Ammon's horn (tissue), 1 donor: ENCODE measurements around the gene LGR6.

Experiments
- DNase-seq: peaks from one replicate; pipeline ENCODE4 v3.0.0-alpha.2; 2016; ENCODE audit warnings: low spot score

LGR6 gene

DNA sequence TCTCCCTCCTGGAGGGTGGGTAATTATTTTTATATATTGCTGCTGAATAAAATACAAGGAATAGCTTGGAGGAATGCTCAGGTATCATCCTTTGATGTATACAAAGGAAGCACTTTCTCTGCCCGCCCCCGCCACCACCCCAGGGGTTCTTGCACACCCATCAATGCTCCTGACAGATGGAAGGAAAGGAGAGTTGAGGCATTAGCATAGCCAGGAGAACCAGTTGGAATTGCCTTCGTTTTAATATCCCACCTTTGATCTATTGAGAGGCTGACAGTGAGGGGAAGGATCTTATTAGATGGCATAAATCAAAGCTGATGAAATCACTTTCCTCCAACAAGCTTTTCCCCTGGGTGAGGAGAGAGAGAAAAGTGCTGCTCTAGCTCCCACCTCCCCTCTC, 71.1 kb downstream of the LGR6 start:
- DNase-seq = no peak

DNA sequence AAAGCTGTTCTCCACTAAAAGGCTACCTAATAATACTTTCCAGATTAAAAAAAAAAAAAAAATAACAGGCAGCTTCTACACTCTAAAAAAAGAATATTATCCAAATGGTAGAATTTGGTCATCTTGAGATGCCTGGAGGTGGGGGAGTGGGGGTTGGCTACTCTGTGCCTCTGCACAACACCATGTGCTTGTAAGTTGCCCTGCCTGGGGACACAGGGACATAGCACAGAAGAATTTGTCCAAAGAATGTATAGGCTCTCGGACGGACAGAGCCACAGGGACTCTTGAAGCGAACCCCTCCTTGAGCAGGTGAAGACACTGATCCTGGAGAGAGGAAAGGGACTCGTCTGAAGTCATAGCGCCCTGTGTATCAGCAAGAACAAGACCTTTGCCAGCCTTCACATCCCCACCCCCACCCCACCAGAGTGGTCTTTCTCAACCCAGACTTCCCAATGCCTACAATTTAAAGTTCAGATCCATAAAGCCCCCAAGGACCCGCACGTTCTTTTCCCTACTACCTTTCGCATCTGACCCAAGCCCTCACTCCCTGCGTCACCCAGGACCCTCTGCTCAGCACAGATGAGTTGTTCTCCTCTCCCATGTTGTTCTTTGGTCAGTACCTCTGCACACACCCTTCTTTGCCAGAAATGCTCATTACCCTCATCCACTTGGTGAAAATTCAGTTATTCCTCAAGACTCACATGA, 72.6 kb downstream of the LGR6 start:
- no peak for DNase-seq

DNA sequence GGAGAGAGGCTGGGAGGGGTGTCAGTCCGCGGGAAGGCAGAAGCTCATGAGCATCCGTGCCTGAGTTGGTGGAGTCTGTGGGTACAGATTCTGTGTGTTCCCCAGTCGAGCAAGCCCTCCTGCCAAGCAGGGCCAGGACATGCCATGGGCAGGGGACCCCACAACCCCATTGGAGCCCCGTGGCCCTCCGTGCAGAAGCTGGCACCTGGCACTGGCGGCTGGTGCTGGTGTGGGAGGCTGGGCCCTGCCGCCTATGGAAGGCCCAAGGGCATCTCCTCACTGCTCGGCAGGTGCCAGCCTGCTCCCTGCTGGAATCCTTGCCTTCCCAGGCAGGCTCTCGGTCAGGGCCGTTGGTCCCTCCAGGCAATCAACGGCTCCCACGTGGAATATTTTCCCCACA, 74.4 kb downstream of the LGR6 start:
- no peak for DNase-seq

DNA sequence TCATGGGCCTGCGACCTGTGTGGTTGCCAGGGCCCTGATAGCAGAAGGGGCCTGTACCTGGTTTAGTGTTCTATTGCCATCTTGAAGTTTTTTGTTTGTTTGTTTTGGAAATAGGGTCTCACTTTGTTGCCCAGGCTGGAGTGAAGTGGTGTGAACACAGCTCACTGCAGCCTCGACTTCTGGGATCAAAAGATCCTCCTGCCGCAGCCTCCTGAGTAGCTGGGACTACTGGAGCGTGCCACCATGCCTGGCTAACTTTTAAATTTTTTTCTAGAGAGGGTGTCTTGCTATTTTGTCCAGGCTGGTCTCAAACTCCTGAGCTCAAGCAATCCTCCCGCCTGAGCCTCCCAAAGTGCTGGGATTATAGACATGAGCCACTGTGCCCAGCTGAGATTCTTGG, 75.2 kb downstream of the LGR6 start:
- DNase-seq = no peak

DNA sequence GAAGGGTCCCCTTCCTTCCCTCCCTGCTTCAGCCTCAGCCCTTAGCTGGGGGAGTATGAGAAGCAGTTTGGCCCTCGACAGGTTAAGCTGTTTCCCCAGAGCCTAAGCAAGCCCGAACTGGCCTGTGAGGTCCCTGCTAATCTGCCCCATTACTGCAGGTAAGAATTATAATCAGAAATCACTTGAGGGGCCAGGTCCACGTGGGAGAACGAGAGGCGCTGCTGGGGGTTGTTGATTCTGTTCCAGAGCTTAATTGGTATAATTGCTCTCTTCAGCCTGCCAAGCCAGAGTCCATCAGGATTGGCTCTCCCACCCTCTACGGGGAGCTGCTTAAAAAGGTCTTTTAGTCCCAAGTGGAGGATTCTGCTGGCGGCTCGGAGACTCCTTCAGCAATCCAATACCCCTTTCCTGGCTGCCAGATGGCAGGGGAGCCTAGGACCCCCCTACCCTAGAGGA, 77.3 kb downstream of the LGR6 start:
- DNase-seq = peak; percentile 18

DNA sequence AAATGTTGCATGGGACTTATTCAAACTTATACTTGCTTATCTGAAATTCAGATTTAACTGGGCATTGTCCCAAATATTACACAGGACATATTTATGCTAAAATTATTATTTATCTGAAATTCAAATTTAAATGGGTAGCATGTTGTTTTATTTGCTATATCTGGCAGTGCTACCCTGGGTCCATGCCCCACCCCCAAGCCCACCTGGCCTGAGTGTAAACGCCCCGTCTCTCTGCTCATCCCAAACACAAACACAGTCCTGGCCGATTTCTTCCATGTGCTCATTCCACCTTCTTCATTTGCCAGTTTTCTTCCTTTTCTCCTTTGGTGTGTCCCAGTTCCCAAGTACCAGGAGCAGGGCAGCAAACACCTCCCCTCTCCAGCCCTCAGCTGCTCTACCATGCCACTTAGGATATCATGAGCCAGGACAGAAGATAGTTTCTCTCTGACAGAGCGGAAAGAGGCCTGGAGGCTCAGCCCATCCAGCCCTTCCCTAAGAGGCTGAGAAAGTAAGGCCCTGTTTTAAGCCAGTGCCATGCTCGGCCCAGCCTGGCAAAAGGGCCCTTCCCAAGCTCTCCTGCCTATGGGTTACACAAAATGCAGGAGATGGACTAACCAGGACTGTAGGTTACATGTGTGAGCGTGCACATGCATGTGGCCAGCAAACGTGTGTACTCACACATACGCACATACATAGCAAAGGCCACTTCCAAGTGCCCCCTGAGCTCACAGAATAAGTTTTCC, 78.7 kb downstream of the LGR6 start:
- no peak for DNase-seq

DNA sequence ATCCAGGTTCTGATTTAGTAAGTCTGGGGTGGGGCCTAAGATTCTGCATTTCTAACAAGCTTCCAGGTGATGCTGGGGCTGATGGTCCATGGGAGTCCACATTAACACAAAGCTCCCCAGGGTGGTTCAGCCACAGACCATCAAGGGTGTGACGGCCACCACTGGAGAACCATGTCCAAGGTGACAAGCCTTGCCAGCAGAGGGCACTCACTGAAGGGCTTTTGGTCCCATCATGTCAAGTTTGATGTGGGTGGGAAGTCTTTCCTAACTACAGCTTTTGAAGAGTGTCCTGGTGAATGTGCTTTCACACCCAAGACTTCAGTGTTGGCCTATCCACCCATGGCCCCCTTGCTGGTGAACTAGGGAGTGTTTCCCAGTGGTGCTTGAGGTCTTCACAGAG, 81.0 kb downstream of the LGR6 start:
- DNase-seq = no peak

DNA sequence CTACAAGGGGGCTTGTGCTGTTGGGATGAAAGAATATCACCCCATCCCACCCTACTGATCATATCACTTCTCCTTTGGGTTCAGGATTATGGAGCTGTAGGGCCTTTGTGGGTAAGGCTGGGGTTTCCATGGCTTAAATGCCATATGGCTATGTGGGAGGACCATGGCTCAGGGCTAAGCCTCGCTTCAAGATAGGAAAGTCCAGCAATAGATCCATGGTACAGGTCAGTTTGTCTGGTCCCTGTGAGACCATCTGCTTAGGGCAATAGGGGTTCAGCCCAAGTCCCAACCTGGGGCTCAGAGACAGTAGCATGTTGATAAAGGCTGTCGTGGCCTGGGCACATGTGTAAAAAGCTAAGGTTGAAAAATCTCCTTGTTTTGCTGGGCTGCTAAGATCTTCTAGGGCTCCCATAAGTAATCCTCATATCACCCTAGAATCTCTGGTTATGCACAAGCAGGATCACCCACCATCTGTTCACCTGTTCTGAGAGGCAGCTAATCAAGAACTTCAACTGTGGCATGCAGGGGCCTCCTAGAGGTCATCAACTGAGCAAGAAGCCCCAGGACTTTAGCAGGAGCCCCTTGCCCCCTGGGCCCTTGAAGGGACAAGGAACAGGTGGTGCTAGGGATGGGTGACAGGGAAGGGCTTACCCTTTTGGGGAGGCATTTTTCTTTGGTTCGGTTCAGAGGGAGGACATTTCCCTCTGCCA, 81.6 kb downstream of the LGR6 start:
- no peak for DNase-seq

DNA sequence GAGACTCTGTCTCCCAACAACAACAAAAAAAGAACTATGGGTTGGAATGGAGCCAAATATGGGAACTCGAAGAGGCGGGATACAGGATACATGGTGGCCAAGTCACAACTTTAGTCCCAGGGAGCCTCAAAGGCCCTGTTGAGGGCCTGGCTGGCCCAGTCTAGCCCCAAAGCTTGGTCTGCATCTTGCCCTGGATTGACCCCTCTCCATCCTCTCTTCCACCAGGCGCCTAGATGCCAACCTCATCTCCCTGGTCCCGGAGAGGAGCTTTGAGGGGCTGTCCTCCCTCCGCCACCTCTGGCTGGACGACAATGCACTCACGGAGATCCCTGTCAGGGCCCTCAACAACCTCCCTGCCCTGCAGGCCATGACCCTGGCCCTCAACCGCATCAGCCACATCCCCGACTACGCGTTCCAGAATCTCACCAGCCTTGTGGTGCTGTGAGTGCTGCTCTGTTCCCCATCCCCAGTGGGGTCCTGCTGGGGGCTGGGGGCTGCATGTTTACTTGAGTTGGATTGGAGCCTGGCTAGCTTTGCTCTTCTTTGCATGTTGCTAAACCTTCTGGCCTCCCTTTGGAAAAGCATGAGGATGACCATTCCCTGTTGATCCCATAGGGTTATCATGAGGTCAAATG, 82.6 kb downstream of the LGR6 start:
- no peak for DNase-seq

DNA sequence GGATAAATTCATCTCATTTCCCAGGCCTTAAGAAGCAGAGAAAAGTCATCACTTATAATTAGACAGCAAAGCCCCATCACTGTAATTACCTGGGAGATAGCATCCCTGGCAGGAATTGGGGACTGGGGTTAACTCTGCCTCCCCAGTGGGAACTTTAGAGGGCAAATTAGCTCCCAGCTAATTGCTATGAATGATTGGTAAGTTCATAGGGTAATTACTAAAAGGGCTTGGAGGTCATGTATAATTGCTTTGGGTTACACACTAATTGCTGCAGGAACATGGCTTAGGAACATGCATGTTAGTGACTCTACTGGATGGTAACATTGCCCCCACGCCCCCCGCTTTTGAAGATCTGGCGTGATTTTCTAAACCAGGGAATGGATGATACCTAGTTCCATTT, 83.3 kb downstream of the LGR6 start:
- no peak for DNase-seq

DNA sequence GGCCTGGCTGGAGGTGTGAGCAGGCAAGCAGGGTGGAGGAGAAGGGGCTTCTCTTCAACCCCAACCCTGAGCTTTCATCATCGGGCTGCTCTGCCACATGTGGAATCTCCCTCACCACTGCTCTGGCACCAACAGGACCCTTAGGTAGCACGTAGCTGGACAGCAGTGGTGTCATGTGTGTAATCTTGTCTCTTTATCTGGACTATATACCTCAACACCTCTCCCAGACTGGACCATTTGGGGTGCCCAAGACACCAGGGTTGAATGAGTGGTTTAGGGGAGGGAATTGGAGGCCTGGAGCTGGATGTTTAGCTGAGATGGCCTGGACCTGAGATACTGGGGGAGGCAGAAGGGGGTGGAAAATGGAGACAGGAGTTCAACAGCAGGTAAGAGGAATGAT, 85.2 kb downstream of the LGR6 start:
- DNase-seq = no peak

DNA sequence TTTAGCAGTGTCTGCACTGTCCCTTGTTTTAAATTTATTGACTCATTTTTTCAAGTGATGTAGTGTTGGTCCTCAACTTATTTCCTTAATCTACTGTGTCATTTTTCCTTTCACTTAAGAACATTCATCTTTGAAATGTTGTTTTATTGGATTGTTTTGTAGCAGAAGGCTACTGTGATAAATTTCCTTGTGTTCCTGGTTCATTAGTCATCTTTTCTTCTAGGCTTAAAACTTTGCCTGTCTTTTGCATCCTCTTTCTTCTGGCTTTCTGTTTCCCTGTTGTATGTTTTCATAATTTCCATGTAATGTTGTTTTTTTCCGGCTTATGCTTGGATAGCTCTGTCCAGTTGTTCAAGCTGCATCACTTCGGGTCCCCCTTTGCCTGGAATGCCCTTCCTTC, 86.2 kb downstream of the LGR6 start:
- no peak for DNase-seq

DNA sequence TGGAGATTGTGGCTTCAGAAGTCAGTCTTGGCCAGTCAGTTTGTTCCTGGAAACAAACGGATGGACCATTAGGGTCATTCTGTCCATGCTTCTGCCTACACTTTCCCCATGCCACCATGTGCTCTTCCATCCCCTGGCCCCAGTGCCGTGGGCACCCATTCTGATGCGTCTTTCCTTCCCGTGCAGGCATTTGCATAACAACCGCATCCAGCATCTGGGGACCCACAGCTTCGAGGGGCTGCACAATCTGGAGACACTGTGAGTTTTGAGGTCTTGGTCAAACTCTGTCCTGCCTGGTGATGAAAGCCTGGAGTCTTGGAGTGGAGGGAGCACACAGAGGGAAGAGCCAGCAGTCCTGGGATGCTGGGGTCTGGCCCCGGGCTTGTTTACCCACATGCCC, 87.0 kb downstream of the LGR6 start:
- DNase-seq = no peak

DNA sequence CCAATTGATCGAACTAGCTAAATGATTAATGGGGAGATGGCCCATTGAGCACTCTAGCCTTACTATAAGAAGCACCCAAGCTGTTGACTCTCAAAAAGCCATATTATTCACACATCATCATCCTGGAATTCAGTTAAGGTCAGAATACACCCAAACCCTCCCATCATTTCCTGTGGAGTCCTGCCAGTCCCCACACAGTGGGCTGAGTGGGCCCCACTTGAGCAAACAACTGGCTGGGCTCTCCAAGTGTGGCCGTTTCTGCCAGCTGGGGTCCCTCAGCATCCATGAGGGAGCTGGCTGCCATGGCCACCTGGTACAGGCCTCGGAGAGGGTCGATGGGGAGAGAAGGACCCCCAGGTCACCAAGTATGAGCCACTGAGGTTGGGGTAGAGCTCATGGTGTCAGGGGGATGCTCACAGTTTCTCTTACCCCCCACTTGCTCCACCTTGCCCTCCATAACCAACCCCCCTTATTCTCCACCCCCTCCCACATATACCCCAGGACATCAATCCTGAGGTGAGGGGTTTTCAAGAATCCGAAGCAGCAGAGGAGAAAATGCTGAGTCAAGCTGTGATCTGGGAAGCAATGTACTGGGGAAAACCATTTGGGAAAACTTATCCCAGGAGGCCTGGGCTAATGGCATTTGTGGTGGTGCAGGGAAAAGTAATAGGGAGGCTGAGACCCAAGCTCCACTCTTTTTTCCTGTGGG, 87.9 kb downstream of the LGR6 start:
- DNase-seq = no peak

DNA sequence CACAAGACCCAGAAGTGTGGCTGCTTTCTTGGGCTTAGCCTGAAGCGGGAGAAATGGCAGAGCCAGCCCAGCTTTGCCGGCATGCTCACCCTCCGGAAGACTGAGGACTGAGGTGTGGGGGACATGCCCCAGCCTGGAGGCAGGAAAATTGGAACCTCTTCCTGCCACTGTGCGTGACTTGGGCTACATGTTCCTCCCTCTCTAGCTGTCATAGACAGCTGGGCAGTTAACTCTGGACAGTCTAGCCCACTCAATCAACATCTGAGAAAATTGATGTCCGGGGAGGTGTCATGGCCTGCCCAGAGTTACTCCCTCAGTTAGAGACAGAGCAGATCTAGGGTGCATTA, 88.4 kb downstream of the LGR6 start:
- no peak for DNase-seq

DNA sequence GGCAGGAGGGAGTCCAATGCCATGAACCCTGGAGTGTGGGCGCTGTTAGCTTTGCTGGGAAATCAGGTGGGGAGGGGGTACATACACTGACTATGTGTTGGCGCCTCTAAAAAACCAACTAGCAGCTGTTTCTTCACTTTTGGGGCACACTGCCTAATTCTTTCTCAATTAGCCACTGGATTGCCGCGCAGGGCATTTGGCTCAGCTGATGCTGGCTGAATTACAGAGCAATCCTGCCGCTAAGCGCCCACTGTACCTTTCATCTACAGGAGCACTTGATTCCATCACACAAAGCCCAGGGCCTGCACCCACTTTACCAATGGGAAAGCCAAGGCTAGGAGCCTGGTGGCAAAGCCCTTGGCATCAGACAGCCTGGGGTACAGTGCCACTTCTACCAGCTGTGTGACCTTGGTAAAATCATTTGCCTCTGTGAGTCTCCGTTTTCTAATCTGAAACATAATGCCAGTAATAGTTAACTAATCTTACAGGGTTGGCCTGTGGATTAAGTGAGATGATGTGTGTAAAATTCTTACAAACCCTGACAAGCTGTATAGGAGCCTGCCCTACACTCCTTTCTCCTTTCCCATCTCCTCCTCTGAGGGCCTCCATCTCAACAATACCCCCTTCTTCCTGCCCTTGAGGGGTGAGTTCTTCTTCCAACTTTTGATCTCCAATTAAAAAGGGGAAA, 89.1 kb downstream of the LGR6 start:
- DNase-seq = no peak

DNA sequence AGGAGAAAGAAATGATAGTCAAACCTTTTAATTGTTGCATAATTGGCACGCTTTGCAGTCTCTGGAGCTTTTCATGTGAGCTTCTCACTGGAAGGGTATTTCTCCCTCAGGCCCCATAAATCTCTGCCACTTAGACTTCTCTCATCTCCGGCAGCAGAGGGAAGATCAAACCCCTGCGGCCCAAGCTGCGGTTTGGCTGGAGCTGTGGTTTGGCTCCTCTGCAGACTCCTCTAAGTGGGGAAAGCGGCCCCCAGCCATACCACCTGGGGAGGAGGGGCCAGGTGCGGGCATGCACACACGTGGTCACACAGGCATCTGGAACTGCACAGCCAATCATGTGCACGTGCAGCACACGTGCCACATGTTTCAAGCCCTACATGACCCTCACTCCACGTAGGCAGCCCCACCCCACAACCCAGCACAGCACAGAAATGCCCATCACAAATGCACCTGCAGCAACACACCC, 89.8 kb downstream of the LGR6 start:
- no peak for DNase-seq

DNA sequence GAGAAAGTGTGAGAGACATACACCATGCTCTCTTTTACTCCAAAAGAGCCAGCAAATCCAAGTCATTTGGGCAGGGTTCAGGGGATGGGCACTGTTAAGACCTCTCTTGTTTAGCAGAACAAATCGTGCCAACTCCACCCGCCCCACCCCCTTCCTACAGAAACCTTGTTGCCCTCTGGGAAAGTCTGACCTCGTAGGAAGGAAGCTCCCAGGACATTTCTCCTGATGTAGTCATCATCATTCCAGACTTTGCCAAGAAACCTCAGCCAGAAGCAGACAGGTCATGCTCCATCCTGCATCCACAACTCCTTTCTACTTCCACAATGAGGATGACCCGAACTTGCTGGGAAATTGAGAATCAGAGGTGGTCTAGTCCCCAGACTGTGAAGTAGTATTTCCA, 90.4 kb downstream of the LGR6 start:
- no peak for DNase-seq

DNA sequence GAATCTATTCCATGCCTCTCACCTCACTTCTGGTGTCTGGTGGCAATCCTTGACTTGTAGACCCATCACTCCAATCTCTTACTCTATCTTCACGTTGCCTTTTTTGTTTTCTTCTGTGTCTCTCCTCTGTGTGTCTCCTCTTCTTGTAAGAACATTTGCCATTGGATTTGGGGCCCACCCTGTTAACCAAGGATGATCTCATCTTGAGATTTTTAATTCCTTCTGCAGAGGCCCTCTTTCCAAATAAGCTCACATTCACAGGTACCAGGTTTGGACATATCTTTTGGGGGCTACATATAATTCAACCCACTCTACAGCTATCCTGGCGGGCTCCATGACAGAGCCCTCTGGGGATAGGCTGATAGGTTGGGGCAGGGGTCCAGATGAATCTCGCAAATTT, 92.3 kb downstream of the LGR6 start:
- no peak for DNase-seq

DNA sequence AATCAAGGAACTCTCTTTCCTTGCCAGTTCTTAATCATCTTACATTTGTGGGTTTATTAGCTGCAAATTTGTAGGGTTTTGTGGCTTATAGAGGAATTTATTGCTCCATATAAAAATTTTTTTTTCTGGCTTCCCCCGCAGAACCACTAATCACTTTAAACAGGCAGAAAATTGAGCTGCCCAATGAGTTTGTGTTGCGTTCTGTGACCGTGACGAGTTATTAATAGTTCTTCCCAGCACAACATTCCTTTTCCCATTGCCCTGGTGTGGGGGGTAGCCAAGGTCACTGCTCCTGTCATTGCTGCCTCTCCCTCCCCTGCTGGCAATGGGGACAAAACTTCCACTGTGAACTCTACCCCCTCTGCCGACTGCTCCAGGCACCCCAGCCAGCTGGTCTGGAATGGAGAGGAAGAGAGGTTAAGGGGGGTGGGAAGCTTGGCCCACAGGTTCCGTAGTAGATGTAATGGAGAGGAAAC, 93.1 kb downstream of the LGR6 start:
- no peak for DNase-seq

DNA sequence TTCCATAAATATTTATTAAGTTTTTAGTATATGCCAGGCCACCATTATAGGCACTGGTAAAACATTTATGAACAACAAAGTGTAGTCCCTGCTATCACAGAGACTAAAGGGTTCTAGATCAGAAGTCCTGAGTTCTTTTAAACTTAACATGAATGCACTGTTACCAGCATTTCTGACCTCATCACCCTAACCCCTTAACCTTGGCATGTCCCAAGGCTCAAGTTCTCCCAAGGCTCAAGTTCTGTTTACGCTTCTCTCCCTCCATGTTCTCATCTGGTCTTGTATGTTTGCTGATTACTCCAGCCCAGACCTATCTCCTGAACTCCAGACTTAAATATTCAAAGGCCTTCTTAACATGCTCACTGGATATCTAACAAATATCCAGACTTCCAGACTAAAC, 93.6 kb downstream of the LGR6 start:
- no peak for DNase-seq
